GM23248 (cell line): ENCODE data around the gene DOK4. TPM values are rescaled to one million over a fixed set of nuclear protein-coding genes. Genes with fewer than 3 reads are reported as not detected.

Experiments used
- DNase-seq: peaks from one replicate; pipeline ENCODE4 v3.0.0-alpha.2; 2015
- H2AFZ ChIP-seq: fragments of 200-600 bp; sonication (generic); 2 replicates; pipeline ENCODE4 v1.6.1; 2016; ENCODE audit warnings: antibody characterized with exemption
- H3F3A ChIP-seq: fragments of 200-600 bp; sonication (generic); 2 replicates; pipeline ENCODE4 v1.6.1; 2016; ENCODE audit warnings: mild to moderate bottlenecking, antibody characterized with exemption, mixed run types; ENCODE audit not compliant: insufficient read depth
- H3K27ac ChIP-seq: fragments of 200-600 bp; sonication (generic); 2 replicates; pipeline ENCODE4 v1.5.1; 2016; ENCODE audit warnings: mild to moderate bottlenecking
- H3K27me3 ChIP-seq: fragments of 200-600 bp; sonication (generic); replicated peaks from 2 replicates; pipeline ENCODE4 v1.6.1; 2016; ENCODE audit warnings: mild to moderate bottlenecking; ENCODE audit not compliant: insufficient read depth
- H3K36me3 ChIP-seq: fragments of 200-600 bp; sonication (generic); 2 replicates; pipeline ENCODE4 v1.6.1; 2016; ENCODE audit warnings: low read depth, mild to moderate bottlenecking
- H3K4me1 ChIP-seq: fragments of 200-600 bp; sonication (generic); 2 replicates; pipeline ENCODE4 v1.6.1; 2016; ENCODE audit warnings: mild to moderate bottlenecking; ENCODE audit not compliant: insufficient read depth
- H3K4me2 ChIP-seq: fragments of 200-600 bp; sonication (generic); one replicate; pipeline ENCODE4 v1.6.1; 2016; ENCODE audit warnings: mild to moderate bottlenecking; ENCODE audit not compliant: unreplicated experiment
- H3K4me3 ChIP-seq: fragments of 200-600 bp; sonication (generic); 2 replicates; pipeline ENCODE4 v1.5.1; 2016; ENCODE audit warnings: mild to moderate bottlenecking
- H3K79me2 ChIP-seq: fragments of 200-600 bp; sonication (generic); 2 replicates; pipeline ENCODE4 v1.6.1; 2016; ENCODE audit warnings: mild to moderate bottlenecking; ENCODE audit not compliant: insufficient read depth
- H3K9ac ChIP-seq: fragments of 200-600 bp; sonication (generic); 2 replicates; pipeline ENCODE4 v1.6.1; 2016; ENCODE audit warnings: mild to moderate bottlenecking
- H3K9me2 ChIP-seq: fragments of 200-600 bp; sonication (generic); 2 replicates; pipeline ENCODE4 v1.6.1; 2016; ENCODE audit warnings: mixed run types, mild to moderate bottlenecking, moderate library complexity; ENCODE audit not compliant: insufficient read depth
- H3K9me3 ChIP-seq: fragments of 200-600 bp; sonication (generic); one replicate; pipeline ENCODE4 v1.6.1; 2017; ENCODE audit warnings: low read depth
- H4K20me1 ChIP-seq: fragments of 200-600 bp; sonication (generic); 2 replicates; pipeline ENCODE4 v1.6.0; 2016; ENCODE audit not compliant: insufficient read depth
- EZH2 ChIP-seq: fragments of 200-600 bp; sonication (generic); IDR thresholded peaks from 2 replicates; pipeline ENCODE4 v1.6.1; 2018; ENCODE audit warnings: antibody characterized with exemption, mild to moderate bottlenecking; ENCODE audit not compliant: insufficient read depth, poor library complexity, severe bottlenecking
- EZH2phosphoT487 ChIP-seq: fragments of 200-600 bp; sonication (generic); IDR thresholded peaks from 2 replicates; pipeline ENCODE4 v1.6.1; 2018; ENCODE audit warnings: antibody characterized with exemption, moderate library complexity, mild to moderate bottlenecking, low read depth; ENCODE audit not compliant: insufficient read depth
- WGBS, 2 experiments: methylation state at CpG; one replicate each; pipeline ENCODE4 v1.1.6; 2015 to 2017; ENCODE audit warnings: low lambda C conversion rate in 2 of 2, low coverage in 1 of 2; ENCODE audit errors: missing lambda C conversion rate in 2 of 2; 5-methylcytosine and 5-hydroxymethylcytosine counted together
- in situ Hi-C: fragments of 300-500 bp; cut with MboI; formaldehyde crosslinking; loops from 2 replicates; pipeline ENCODE4 v1.15.0; 2020
- polyA plus RNA-seq: library from polyadenylated mRNA; unstranded; fragments of >200 nt; fragmentation: Nextera tagmentation; extraction: Ambion mirVana; gene quantifications from 2 replicates; pipeline ENCODE4 v1.2.1, GENCODE V29; 2016
- total RNA-seq: library from RNA; depleted of rRNA; stranded (reverse); fragments of >200 nt; shearing (Covaris generic); gene quantifications from 2 replicates; pipeline ENCODE4 v1.2.3, GENCODE V29; 2014

DOK4 gene
- total and polyA plus RNA-seq, 2 experiments from 2014 or later: 44.6 to 60.5 TPM

- DNase-seq: no peak
- no peaks in the 10 kb centered on the region for H3K79me2 ChIP-seq
- TF ChIP-seq EZH2 (no peak), EZH2phosphoT487 (no peak)
- in situ Hi-C loops: no loop called here
- H3K4me2 ChIP-seq: no peak overlapping the region
- no peak overlapping the region for H2AFZ ChIP-seq
- H3K9me3 ChIP-seq: no peaks in the 10 kb centered on the region
- no peaks in the 10 kb centered on the region for H3K27me3 ChIP-seq
- H3K4me3 ChIP-seq: no peak overlapping the region
- no peak overlapping the region for H3K27ac ChIP-seq
- no peaks in the 10 kb centered on the region for H4K20me1 ChIP-seq
- H3K36me3 ChIP-seq: no peaks in the 10 kb centered on the region
- H3K9me2 ChIP-seq: no peaks in the 10 kb centered on the region
- no peaks in the 10 kb centered on the region for H3F3A ChIP-seq
- H3K4me1 ChIP-seq: peaks cover 5% of the 10 kb centered on the region
- H3K9ac ChIP-seq: no peak overlapping the region
- 88 to 89% methylated on average over 16 to 17 of the region's 18 CpGs for WGBS, 2 experiments
Observed at GRCh38 chr16:57525761-57526160, 39.5 kb upstream of the DOK4 start.

DNA sequence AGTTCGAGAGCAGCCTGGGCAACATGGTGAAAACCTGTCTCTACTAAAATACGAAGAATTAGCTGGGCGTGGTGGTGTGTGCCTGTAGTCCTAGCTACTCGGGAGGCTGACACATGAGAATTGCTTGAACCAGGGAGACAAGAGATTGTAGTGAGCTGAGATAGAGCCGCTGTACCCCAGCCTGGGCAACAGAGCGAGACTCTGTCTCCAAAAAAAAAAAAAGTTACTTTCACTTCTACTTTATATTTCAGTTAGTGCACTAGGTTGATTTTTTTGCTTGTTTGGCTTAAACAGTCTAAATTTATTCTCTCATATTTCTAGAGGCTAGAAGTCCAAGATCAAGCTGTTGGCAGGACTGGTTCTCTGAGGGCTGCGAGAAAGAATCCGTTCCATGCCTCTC is 36.7 kb upstream of the DOK4 start:
- Histone ChIP-seq H4K20me1 (no peaks in the 10 kb centered on the region), H2AFZ (no peak overlapping the region), H3K9ac (no peak overlapping the region), H3K9me2 (no peaks in the 10 kb centered on the region), H3K4me1 (no peaks in the 10 kb centered on the region), H3K27me3 (no peaks in the 10 kb centered on the region), H3K4me3 (no peak overlapping the region), H3K79me2 (no peaks in the 10 kb centered on the region), H3F3A (no peaks in the 10 kb centered on the region), H3K4me2 (no peak overlapping the region), H3K27ac (no peak overlapping the region), H3K9me3 (no peaks in the 10 kb centered on the region), H3K36me3 (no peaks in the 10 kb centered on the region)
- WGBS, 2 experiments: 84 to 86% methylated on average over 8 of the region's 8 CpGs
- no peak for DNase-seq
- in situ Hi-C loops: no loop called here
- TF ChIP-seq EZH2 (no peak), EZH2phosphoT487 (no peak)

- Histone ChIP-seq H3F3A (no peaks in the 10 kb centered on the region), H3K27ac (no peak overlapping the region), H3K9ac (no peak overlapping the region), H3K4me3 (no peak overlapping the region), H3K4me2 (no peak overlapping the region), H3K36me3 (no peaks in the 10 kb centered on the region), H4K20me1 (no peaks in the 10 kb centered on the region), H3K4me1 (no peaks in the 10 kb centered on the region), H2AFZ (no peak overlapping the region), H3K9me3 (no peaks in the 10 kb centered on the region), H3K9me2 (no peaks in the 10 kb centered on the region), H3K27me3 (no peaks in the 10 kb centered on the region), H3K79me2 (no peaks in the 10 kb centered on the region)
- in situ Hi-C loops: loop anchor here (10.0 kb wide), 1 partner anchor 215 kb away; no protein-coding TSS in a partner anchor
- DNase-seq: peak; percentile 73
- TF ChIP-seq EZH2phosphoT487 (no peak), EZH2 (no peak)
- WGBS, 2 experiments: 34 to 35% methylated on average over 10 of the region's 10 CpGs
Observed at GRCh38 chr16:57519796-57520360, 33.6 kb upstream of the DOK4 start.

DNA sequence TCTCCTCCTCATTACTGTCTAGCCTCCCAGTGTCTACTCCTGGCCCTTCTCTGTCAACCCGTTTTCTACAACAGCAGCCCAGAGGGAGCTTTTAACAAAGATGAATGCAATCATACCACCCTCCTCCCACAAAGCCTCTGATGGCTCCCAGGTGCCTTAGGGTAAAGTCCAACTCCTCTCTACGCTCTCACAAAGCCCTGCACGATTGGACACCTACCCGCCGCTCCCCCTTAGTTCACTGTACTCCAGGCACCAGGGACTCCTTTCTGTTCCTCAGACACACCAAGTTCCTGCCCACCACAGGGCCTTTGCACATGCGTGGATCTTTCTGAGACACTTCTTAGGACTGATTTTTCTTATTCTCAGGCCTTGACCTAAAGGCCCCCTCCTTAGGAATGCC is 32.6 kb upstream of the DOK4 start:
- in situ Hi-C loops: loop anchor here (10.0 kb wide), 1 partner anchor 214 kb away; no protein-coding TSS in a partner anchor
- no peak overlapping the region for H3K27ac ChIP-seq
- H3F3A ChIP-seq: no peaks in the 10 kb centered on the region
- H3K9me3 ChIP-seq: no peaks in the 10 kb centered on the region
- TF ChIP-seq EZH2phosphoT487 (no peak), EZH2 (no peak)
- no peaks in the 10 kb centered on the region for H3K36me3 ChIP-seq
- H4K20me1 ChIP-seq: no peaks in the 10 kb centered on the region
- no peak overlapping the region for H3K4me3 ChIP-seq
- no peaks in the 10 kb centered on the region for H3K27me3 ChIP-seq
- no peaks in the 10 kb centered on the region for H3K79me2 ChIP-seq
- H3K9ac ChIP-seq: no peak overlapping the region
- no peak for DNase-seq
- no peaks in the 10 kb centered on the region for H3K4me1 ChIP-seq
- no peak overlapping the region for H3K4me2 ChIP-seq
- H3K9me2 ChIP-seq: no peaks in the 10 kb centered on the region
- H2AFZ ChIP-seq: no peak overlapping the region
- 90 to 92% methylated on average over 6 of the region's 6 CpGs for WGBS, 2 experiments
